H9 (cell line): ENCODE results near the gene GFI1B. TPM values are rescaled to one million over a fixed set of nuclear protein-coding genes. Genes with fewer than 3 reads are reported as not detected.

ENCODE experiments used
- DNase-seq: peaks from one replicate; pipeline ENCODE4 v3.0.0-alpha.2; 2017
- H2AFZ ChIP-seq: one replicate; pipeline ENCODE4 v1.6.1; 2013; ENCODE audit warnings: mild to moderate bottlenecking, low read length, control low read depth, moderate library complexity
- H2AK5ac ChIP-seq: 2 replicates; pipeline ENCODE4 v1.6.1; 2013; ENCODE audit warnings: low read length, control low read depth, mixed read lengths; ENCODE audit not compliant: insufficient read length
- H2BK120ac ChIP-seq: one replicate; pipeline ENCODE4 v1.6.1; 2013; ENCODE audit warnings: low read depth, mild to moderate bottlenecking, low read length, control low read depth, inconsistent platforms; ENCODE audit not compliant: poor library complexity, severe bottlenecking
- H2BK12ac ChIP-seq: 2 replicates; pipeline ENCODE4 v1.6.1; 2013; ENCODE audit warnings: low read length, control low read depth, mixed read lengths, low read depth; ENCODE audit not compliant: insufficient read length
- H2BK15ac ChIP-seq: 2 replicates; pipeline ENCODE4 v1.6.1; 2013; ENCODE audit warnings: low read depth, low read length, control low read depth
- H2BK20ac ChIP-seq: one replicate; pipeline ENCODE4 v1.6.1; 2013; ENCODE audit warnings: low read depth, mild to moderate bottlenecking, low read length, control low read depth, inconsistent platforms; ENCODE audit not compliant: poor library complexity, severe bottlenecking
- H2BK5ac ChIP-seq: 2 replicates; pipeline ENCODE4 v1.6.1; 2013; ENCODE audit warnings: low read length, control low read depth, mixed read lengths; ENCODE audit not compliant: insufficient read length
- H3K14ac ChIP-seq: 2 replicates; pipeline ENCODE4 v1.6.1; 2013; ENCODE audit warnings: low read length, control low read depth; ENCODE audit not compliant: insufficient read depth
- H3K18ac ChIP-seq: 2 replicates; pipeline ENCODE4 v1.6.1; 2013; ENCODE audit warnings: low read depth, mild to moderate bottlenecking, mixed read lengths, low read length, control low read depth; ENCODE audit not compliant: insufficient read length
- H3K23ac ChIP-seq: 2 replicates; pipeline ENCODE4 v1.6.1; 2013; ENCODE audit warnings: low read length, control low read depth, mixed read lengths, low read depth; ENCODE audit not compliant: insufficient read length
- H3K23me2 ChIP-seq: 2 replicates; pipeline ENCODE4 v1.6.1; 2013; ENCODE audit warnings: low read depth, mild to moderate bottlenecking, mixed read lengths, low read length, control low read depth; ENCODE audit not compliant: insufficient read length, poor library complexity, severe bottlenecking
- H3K27ac ChIP-seq: 2 replicates; pipeline ENCODE4 v1.5.1; 2013; ENCODE audit warnings: low read length, control low read depth, mixed read lengths, low read depth; ENCODE audit not compliant: insufficient read length
- H3K27me3 ChIP-seq: 2 replicates; pipeline ENCODE4 v1.6.1; 2013; ENCODE audit warnings: low read length, control low read depth, inconsistent platforms; ENCODE audit not compliant: insufficient read depth
- H3K4ac ChIP-seq: 2 replicates; pipeline ENCODE4 v1.6.1; 2013; ENCODE audit warnings: low read depth, mild to moderate bottlenecking, control low read depth, inconsistent platforms, low read length, moderate library complexity
- H3K4me1 ChIP-seq: 2 replicates; pipeline ENCODE4 v1.6.1; 2013; ENCODE audit warnings: low read length, control low read depth, inconsistent platforms; ENCODE audit not compliant: insufficient read depth
- H3K4me2 ChIP-seq: 2 replicates; pipeline ENCODE4 v1.6.1; 2013; ENCODE audit warnings: low read length, control low read depth, mixed read lengths; ENCODE audit not compliant: insufficient read length, insufficient read depth
- H3K56ac ChIP-seq: 2 replicates; pipeline ENCODE4 v1.6.1; 2013; ENCODE audit warnings: low read depth, mild to moderate bottlenecking, mixed read lengths, low read length, control low read depth; ENCODE audit not compliant: insufficient read length
- H3K79me1 ChIP-seq: 2 replicates; pipeline ENCODE4 v1.6.1; 2013; ENCODE audit warnings: low read depth, mild to moderate bottlenecking, moderate library complexity, low read length, control low read depth, inconsistent platforms; ENCODE audit not compliant: insufficient read depth, poor library complexity, severe bottlenecking
- H3K79me2 ChIP-seq: 2 replicates; pipeline ENCODE4 v1.6.1; 2013; ENCODE audit warnings: low read length, control low read depth, inconsistent platforms; ENCODE audit not compliant: insufficient read depth
- H3K9ac ChIP-seq: 2 replicates; pipeline ENCODE4 v1.6.1; 2013; ENCODE audit warnings: low read length, control low read depth, mixed read lengths; ENCODE audit not compliant: insufficient read length; ENCODE audit errors: extremely low read depth
- H3K9me3 ChIP-seq: one replicate; pipeline ENCODE4 v1.6.1; 2013; ENCODE audit warnings: low read depth, low read length, inconsistent platforms; ENCODE audit not compliant: control insufficient read depth
- H3T11ph ChIP-seq: one replicate; pipeline ENCODE4 v1.6.1; 2013; ENCODE audit warnings: mild to moderate bottlenecking, low read length, control low read depth, inconsistent platforms
- H4K20me1 ChIP-seq: one replicate; pipeline ENCODE4 v1.6.1; 2013; ENCODE audit not compliant: control insufficient read depth, insufficient read length, insufficient read depth
- H4K5ac ChIP-seq: 2 replicates; pipeline ENCODE4 v1.6.1; 2013; ENCODE audit warnings: low read depth, mild to moderate bottlenecking, mixed read lengths, low read length, control low read depth; ENCODE audit not compliant: insufficient read length
- H4K8ac ChIP-seq: replicated peaks from 2 replicates; pipeline ENCODE4 v1.6.1; 2013; ENCODE audit warnings: low read length, control low read depth, mixed read lengths, low read depth; ENCODE audit not compliant: insufficient read length
- H4K91ac ChIP-seq: 2 replicates; pipeline ENCODE4 v1.6.1; 2013; ENCODE audit warnings: low read depth, mild to moderate bottlenecking, moderate library complexity, mixed read lengths, low read length, control low read depth; ENCODE audit not compliant: insufficient read length
- H3K27ac Mint-ChIP-seq, 3 experiments: 2 replicates in 2 of 3; 3 replicates in 1 of 3; pipeline ENCODE4 v1.8.0; 2020 to 2021; ENCODE audit warnings: mixed read lengths in 3 of 3, mild to moderate bottlenecking in 1 of 3, moderate library complexity in 1 of 3
- H3K27me3 Mint-ChIP-seq: 2 replicates; pipeline ENCODE4 v1.8.0; 2021; ENCODE audit warnings: low read depth, mild to moderate bottlenecking, moderate library complexity, mixed read lengths
- H3K36me3 Mint-ChIP-seq, 3 experiments: 2 replicates in 2 of 3; 3 replicates in 1 of 3; pipeline ENCODE4 v1.8.0; 2020 to 2021; ENCODE audit warnings: low read depth in 3 of 3, mixed read lengths in 3 of 3; ENCODE audit not compliant: insufficient read depth in 1 of 3
- H3K4me1 Mint-ChIP-seq, 2 experiments: 2 replicates each; pipeline ENCODE4 v1.8.0; 2020; ENCODE audit warnings: mixed read lengths in 2 of 2
- H3K4me3 Mint-ChIP-seq, 2 experiments: 2 replicates in 1 of 2; 3 replicates in 1 of 2; pipeline ENCODE4 v1.8.0; 2020 to 2021; ENCODE audit warnings: mild to moderate bottlenecking in 2 of 2, mixed read lengths in 2 of 2, moderate library complexity in 1 of 2
- H3K9me3 Mint-ChIP-seq, 2 experiments: 2 replicates in 1 of 2; 3 replicates in 1 of 2; pipeline ENCODE4 v1.8.0; 2020; ENCODE audit warnings: mild to moderate bottlenecking in 2 of 2, mixed read lengths in 2 of 2, moderate library complexity in 1 of 2
- WGBS: extraction: QIAGEN DNeasy Blood & Tissue Kit; methylation state at CpG from one replicate; pipeline ENCODE4 v1.1.7; 2013; ENCODE audit warnings: missing lambda C conversion rate, low lambda C conversion rate, mixed read lengths; ENCODE audit not compliant: insufficient read length; ENCODE audit errors: extremely low coverage; 5-methylcytosine and 5-hydroxymethylcytosine counted together
- total RNA-seq: library from RNA; stranded (reverse); gene quantifications from 2 replicates; pipeline ENCODE4 v1.2.1, GENCODE V29; 2021
- TF ChIP-seq, protein P1 (sequence below): fragments of 200-600 bp; sonication (generic); conservative IDR thresholded peaks from 3 replicates; pipeline ENCODE4 v1.8.0; 2021; ENCODE audit warnings: antibody characterized with exemption, mild to moderate bottlenecking

Gene GFI1B
- total RNA-seq, 1 experiment from 2014 or later = not detected

DNA sequence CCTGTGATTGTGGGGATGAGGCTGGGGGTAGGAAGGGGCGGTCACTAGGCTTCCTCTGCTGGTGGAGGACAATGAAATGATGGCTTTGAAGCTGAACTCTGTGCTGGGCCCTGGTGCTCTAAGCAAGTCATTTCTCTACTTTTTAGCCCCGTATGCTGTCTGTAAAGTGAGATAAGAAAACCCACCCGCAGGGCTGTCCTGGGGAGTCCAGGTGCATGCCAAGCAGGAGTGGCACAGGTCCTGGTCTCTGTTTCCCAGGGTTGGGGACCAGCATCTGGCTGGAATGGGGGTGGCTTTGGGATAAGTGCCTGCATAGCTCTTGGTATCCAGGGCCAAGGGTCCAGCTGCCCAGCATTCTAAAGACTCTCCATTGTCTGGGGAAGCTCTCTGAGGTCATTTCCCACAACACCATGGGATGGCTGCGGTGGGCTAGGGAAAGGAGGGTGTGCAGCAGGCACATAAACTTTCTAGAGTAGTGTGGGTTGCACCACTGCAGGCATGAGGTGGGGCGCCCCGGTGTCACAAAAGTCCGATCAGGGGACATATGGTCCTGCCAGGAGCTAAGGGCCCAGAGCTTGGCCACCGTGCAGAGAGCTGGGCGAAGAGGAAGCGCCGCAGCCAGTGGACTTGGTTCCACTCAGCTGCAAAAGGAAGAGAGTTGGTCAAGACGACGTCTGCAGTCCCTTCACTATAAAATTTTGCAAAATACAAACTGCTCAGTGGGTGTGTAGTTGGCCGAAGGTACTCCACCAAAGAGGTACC is 26.7 kb downstream of the GFI1B start:
- TF ChIP-seq, protein P1, sequence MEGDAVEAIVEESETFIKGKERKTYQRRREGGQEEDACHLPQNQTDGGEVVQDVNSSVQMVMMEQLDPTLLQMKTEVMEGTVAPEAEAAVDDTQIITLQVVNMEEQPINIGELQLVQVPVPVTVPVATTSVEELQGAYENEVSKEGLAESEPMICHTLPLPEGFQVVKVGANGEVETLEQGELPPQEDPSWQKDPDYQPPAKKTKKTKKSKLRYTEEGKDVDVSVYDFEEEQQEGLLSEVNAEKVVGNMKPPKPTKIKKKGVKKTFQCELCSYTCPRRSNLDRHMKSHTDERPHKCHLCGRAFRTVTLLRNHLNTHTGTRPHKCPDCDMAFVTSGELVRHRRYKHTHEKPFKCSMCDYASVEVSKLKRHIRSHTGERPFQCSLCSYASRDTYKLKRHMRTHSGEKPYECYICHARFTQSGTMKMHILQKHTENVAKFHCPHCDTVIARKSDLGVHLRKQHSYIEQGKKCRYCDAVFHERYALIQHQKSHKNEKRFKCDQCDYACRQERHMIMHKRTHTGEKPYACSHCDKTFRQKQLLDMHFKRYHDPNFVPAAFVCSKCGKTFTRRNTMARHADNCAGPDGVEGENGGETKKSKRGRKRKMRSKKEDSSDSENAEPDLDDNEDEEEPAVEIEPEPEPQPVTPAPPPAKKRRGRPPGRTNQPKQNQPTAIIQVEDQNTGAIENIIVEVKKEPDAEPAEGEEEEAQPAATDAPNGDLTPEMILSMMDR = no peak
- H3K27ac Mint-ChIP-seq = no peak overlapping the region
- no peak for DNase-seq

More for the DNA sequence above, 26.7 kb downstream of the GFI1B start:
- no peak overlapping the region; a peak in 1 of 5 replicates for H3K4me3 Mint-ChIP-seq
- H3K56ac ChIP-seq = no peak overlapping the region
- H2AFZ ChIP-seq = no peak overlapping the region
- peaks cover 4% of the 10 kb centered on the region in 2 experiments; a peak in 4 of 5 replicates for H3K9me3 Mint-ChIP-seq
- H3K27me3 Mint-ChIP-seq = peaks cover 100% of the 10 kb centered on the region
- H3K18ac ChIP-seq = no peak overlapping the region
- no peak overlapping the region for H2BK15ac ChIP-seq
- no peak overlapping the region for H2BK12ac ChIP-seq
- no CpG with 5 or more reads among the region's 14 CpGs for WGBS
- H3K23me2 ChIP-seq = no peaks in the 10 kb centered on the region
- H3K27ac ChIP-seq = no peak overlapping the region
- H4K91ac ChIP-seq = no peak overlapping the region
- H2BK20ac ChIP-seq = no peak overlapping the region
- H3K4me2 ChIP-seq = no peak overlapping the region
- no peak overlapping the region for H4K5ac ChIP-seq
- peaks cover 13% of the 10 kb centered on the region; the same call in 1 of the 2 replicates for H3K27me3 ChIP-seq
- peaks cover 3% of the 10 kb centered on the region; the same call in 1 of the 2 replicates for H3K4me1 ChIP-seq
- H4K20me1 ChIP-seq = no peaks in the 10 kb centered on the region
- no peak overlapping the region for H2BK5ac ChIP-seq
- no peaks in the 10 kb centered on the region for H3K9me3 ChIP-seq
- no peaks in the 10 kb centered on the region for H3K79me2 ChIP-seq
- H3T11ph ChIP-seq = no peak overlapping the region
- H3K23ac ChIP-seq = no peak overlapping the region
- H3K4ac ChIP-seq = no peak overlapping the region
- no peaks in the 10 kb centered on the region for H3K79me1 ChIP-seq
- no peak overlapping the region for H2AK5ac ChIP-seq
- no peak overlapping the region for H3K9ac ChIP-seq
- no peak overlapping the region for H2BK120ac ChIP-seq
- peaks cover 36 to 43% of the 10 kb centered on the region in 2 experiments for H3K4me1 Mint-ChIP-seq
- H4K8ac ChIP-seq = no peak overlapping the region
- no peak overlapping the region for H3K14ac ChIP-seq
- H3K36me3 Mint-ChIP-seq = no peaks in the 10 kb centered on the region; a peak in 1 of 7 replicates
